Measurements from ENCODE around the gene SYT9. TPM values are rescaled to one million over a fixed set of nuclear protein-coding genes. Genes with fewer than 3 reads are reported as not detected.

Gene SYT9
- total RNA-seq, 2 donors from 2014 or later = 0.05 to 0.07 TPM

GRCh38 chr11:7381937-7382336 lies 130.2 kb downstream of the SYT9 start:
- DNase-seq = no peak
- Histone ChIP-seq H3K4me3 (no peak overlapping the region), H3K4me1 (no peaks in the 10 kb centered on the region), H3K27ac (no peak overlapping the region), H3K36me3 (no peaks in the 10 kb centered on the region), H3K9me3 (no peaks in the 10 kb centered on the region), H3K27me3 (no peaks in the 10 kb centered on the region), H3K9ac (ENCODE audit: low read depth in 2 of 2, low read length in 2 of 2) (no peak overlapping the region)
- intact Hi-C loops (cut with DNase I) = no loop called here
- TF ChIP-seq CTCF (IDR thresholded peaks at IDR 0.05) = no peak

- TF ChIP-seq CTCF (IDR thresholded peaks at IDR 0.05) = no peak
- DNase-seq = no peak
- Histone ChIP-seq H3K9ac (ENCODE audit: low read depth in 2 of 2, low read length in 2 of 2) (no peak overlapping the region), H3K36me3 (no peaks in the 10 kb centered on the region), H3K27me3 (no peaks in the 10 kb centered on the region), H3K27ac (no peak overlapping the region), H3K9me3 (no peaks in the 10 kb centered on the region), H3K4me3 (no peak overlapping the region), H3K4me1 (no peaks in the 10 kb centered on the region)
- intact Hi-C loops (cut with DNase I) = no loop called here
Measured at GRCh38 chr11:7383406-7383805, 131.7 kb downstream of the SYT9 start.

- DNase-seq = no peak
- TF ChIP-seq CTCF (IDR thresholded peaks at IDR 0.05) = no peak
- intact Hi-C loops (cut with DNase I) = no loop called here
Measured at GRCh38 chr11:7384691-7385090, 133.0 kb downstream of the SYT9 start.

GRCh38 chr11:7385532-7385931 lies 133.8 kb downstream of the SYT9 start:
- Histone ChIP-seq H3K4me1 (no peaks in the 10 kb centered on the region), H3K27ac (no peak overlapping the region), H3K9ac (ENCODE audit: low read depth in 2 of 2, low read length in 2 of 2) (no peak overlapping the region), H3K9me3 (no peaks in the 10 kb centered on the region), H3K4me3 (no peak overlapping the region), H3K27me3 (no peaks in the 10 kb centered on the region), H3K36me3 (no peaks in the 10 kb centered on the region)
- no peak for TF ChIP-seq CTCF (IDR thresholded peaks at IDR 0.05)
- intact Hi-C loops (cut with DNase I) = no loop called here
- no peak for DNase-seq

More at GRCh38 chr11:7384691-7385090, 133.0 kb downstream of the SYT9 start:
- no peaks in the 10 kb centered on the region for H3K36me3 ChIP-seq
- H3K4me3 ChIP-seq = no peak overlapping the region
- no peaks in the 10 kb centered on the region for H3K4me1 ChIP-seq
- no peak overlapping the region for H3K27ac ChIP-seq
- no peak overlapping the region for H3K9ac ChIP-seq (ENCODE audit: low read depth in 2 of 2, low read length in 2 of 2)
- H3K9me3 ChIP-seq = no peaks in the 10 kb centered on the region
- no peaks in the 10 kb centered on the region for H3K27me3 ChIP-seq

- intact Hi-C loops (cut with DNase I) = no loop called here
- Histone ChIP-seq H3K27me3 (no peaks in the 10 kb centered on the region), H3K36me3 (no peaks in the 10 kb centered on the region), H3K9me3 (no peaks in the 10 kb centered on the region), H3K4me1 (no peaks in the 10 kb centered on the region), H3K27ac (no peak overlapping the region), H3K4me3 (no peak overlapping the region), H3K9ac (ENCODE audit: low read depth in 2 of 2, low read length in 2 of 2) (no peak overlapping the region)
- no peak for TF ChIP-seq CTCF (IDR thresholded peaks at IDR 0.05)
- DNase-seq = no peak
Measured at GRCh38 chr11:7413961-7414915, 162.5 kb downstream of the SYT9 start.

Data from colonic mucosa (tissue), 4 donors.